ENCODE results near the gene SKAP2.

The SKAP2 gene

DNA sequence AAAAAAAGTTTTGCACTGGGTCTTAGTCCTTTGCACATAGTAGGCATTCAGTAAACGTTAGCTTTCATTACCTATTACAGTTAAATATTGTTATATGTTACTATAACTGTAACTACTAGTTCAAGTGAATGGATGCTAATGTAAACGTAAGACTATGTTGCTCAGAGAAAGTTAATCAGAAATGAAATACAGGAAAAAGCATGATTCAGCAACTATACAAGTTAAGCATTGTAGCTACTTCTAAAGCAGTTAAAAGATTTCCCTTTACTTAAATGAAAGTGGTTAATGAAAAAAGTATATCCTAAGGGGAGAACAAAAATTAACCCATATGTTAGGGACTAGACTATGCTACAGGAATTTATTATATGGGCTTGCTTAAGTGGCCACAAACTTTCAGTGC is 121.2 kb downstream of the SKAP2 start:
- no peak for DNase-seq

DNA sequence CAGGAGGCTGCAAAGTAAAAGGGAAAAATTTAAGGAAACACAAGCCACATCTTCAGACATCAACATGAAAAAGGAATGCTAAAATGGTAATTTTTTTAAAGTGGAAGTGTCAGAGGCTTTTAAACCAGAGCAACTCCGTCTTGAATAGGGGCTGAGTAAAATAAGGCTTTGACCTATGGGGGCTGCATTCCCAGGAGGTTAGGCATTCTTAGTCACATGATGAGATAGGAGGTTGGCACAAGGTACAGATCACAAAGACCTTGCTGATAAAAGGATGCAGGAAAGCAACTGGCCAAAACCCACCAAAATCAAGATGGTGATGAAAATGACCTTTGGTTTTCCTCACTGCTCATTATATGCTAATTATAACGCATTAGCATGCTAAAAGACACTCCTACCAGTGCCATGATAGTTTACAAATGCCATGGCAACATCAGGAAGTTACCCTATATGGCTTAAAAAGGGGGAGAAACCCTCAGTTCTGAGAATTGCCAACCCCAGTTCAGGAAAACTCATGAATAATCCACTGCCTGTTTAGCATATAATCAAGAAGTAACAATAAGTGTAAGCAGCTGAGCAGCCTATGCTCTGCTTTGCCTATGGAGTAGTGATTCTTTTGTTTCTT is 128.3 kb downstream of the SKAP2 start:
- DNase-seq: no peak

DNA sequence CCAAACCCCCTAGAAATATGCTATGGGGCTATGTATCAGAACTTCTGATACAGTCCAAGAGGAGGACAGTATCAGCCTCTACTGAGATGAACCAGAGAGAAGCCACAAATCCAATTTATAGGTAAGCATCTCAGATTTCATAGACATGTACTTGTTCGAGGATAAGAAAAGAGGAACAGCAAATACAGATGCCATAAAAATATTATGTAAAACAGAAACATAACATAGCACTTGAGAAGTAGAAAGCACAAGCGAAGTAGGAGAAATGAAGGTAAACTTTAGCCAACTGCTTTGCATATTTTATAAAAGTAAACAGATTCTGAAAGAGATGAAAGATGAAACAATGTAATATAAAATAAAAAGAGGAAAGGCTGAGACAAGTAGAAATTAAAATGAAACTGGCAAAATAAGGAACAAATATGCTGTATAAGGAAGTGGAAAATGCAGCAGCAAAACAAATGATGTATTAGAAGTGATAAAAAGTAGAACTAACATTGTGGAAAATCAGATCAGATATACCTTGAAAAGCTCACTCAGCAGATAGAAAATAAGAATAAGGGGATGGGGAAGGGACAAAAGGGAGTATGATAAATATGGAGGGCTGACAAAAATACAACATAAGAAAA is 135.1 kb downstream of the SKAP2 start:
- no peak for DNase-seq

DNA sequence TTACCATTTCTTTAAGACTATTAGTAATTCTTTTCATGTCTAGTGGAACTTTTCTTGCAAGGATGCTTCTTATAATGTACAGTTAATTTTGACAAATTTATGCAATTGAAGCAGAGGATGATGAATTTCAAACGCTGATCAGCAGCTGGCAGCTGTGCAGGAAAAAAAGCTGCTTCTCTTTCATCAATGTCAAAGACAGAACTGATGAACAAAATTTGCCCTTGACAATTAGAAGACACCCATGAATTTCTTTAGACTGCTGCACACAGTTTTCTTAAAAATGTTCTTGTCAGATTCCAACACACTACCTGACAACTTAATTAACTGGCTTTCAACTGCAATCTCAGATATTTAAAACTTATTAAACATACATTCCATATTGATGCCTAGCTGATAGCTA is 138.3 kb downstream of the SKAP2 start:
- DNase-seq: no peak

DNA sequence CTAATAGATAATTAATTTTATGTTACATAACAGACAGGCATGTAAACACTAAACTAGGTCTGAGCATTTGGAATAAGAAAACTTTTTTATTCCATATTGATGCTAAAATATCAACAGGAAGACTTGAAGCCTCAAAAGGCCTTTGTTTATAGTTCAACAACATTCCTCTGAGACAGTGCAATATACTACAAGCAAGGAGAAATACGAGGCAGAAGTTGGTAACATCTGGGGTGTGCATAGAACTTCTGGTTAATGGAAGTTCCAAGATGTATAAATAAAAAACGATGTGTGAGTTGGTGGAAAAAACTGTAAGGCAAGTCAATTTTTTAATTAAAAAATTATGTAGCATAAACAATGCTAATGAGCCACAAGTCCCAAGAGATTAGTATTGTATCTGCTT is 139.6 kb downstream of the SKAP2 start:
- DNase-seq: no peak

DNA sequence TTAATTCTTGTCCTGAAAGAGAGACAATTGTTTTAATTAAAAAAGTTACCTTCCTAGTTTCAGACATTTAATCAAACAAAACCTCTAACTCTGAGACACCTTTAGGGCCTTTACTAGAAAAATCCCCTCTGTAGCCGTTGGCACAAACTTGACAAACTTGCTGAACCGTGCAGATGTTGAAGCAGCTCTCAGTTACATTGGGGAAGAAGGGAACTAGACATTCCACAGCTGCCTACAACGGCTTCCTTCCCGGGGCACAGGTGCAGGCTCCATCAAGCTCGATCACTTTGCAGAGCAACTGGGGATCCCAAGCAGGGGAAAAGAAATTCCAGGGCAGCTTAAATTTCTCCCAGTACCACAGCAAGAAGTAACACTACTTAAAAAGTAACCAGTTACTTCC is 141.3 kb downstream of the SKAP2 start:
- DNase-seq: no peak

DNA sequence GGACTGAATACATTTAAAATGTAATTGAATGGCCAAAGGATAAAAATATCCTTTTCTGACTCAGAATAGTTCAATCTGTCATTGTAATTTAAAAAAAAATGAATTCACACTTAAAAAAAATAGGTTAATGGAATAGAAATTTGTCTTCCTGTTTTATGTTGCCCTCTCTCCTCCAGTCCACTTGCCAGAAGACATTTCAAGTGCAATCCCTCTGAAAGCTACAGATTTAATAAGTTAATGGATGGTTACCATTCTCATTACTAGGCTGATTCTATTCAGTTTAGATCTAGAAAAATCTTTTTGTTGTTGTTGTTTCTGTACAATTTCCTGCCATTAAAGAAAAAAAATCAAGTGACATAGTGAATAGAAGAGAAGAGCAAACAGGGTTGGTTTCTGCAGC is 142.9 kb downstream of the SKAP2 start:
- no peak for DNase-seq

DNA sequence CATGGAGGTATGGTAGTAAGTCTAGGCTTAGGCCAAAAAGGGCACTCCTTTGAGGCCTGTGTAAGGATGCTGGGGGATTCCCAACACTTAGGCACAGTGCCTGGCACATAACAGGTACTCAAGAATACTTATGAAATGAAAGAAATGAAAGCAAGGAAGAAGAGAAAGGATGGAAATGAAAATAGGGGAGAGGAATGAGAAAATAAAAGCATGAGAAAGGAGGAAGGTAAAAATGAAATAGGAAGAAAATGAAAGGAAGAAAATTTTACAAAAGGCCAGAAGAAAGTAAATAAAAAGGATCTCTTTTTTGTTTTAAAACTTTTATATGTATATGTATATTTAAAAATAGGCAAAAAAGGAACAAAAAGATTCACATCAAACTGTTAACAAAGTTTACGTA is 146.3 kb downstream of the SKAP2 start:
- no peak for DNase-seq

DNA sequence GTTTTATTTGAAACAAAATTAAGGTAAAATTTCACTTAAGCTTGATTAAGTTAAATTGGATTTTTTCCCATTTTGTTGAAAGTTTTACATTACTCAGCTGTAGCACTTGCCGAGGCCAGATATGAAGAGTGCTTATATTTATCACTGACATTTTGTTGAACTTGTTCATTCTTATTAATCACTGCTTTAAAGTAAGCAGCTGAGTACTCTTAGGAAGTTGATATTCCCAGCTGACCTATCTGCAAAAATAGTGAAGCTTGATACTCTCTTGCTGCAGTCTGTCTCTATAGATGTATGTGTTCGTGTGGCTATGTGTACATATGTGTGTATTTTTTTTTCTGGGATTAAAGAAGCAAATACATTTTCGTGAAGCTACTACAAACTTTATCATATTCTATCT is 150.0 kb downstream of the SKAP2 start:
- no peak for DNase-seq

DNA sequence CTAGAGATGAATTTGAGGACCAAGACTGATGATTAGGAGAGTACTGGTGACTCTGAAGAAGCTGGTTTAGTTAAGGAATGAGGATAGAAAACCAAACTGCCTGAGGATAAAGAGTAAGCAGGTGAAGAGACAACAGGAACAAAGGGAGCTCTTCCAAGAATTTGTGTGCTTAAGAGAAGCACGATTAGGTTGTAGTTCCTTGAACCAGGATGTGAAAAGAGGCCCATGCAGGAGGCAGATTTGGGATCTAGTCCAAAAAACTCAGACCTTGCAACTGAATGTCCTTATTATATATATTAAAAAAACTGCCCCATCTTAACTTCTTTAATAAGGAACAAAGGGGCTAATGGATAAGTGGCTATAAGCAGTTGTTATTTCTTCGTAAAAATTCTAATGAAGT is 150.4 kb downstream of the SKAP2 start:
- DNase-seq: no peak

DNA sequence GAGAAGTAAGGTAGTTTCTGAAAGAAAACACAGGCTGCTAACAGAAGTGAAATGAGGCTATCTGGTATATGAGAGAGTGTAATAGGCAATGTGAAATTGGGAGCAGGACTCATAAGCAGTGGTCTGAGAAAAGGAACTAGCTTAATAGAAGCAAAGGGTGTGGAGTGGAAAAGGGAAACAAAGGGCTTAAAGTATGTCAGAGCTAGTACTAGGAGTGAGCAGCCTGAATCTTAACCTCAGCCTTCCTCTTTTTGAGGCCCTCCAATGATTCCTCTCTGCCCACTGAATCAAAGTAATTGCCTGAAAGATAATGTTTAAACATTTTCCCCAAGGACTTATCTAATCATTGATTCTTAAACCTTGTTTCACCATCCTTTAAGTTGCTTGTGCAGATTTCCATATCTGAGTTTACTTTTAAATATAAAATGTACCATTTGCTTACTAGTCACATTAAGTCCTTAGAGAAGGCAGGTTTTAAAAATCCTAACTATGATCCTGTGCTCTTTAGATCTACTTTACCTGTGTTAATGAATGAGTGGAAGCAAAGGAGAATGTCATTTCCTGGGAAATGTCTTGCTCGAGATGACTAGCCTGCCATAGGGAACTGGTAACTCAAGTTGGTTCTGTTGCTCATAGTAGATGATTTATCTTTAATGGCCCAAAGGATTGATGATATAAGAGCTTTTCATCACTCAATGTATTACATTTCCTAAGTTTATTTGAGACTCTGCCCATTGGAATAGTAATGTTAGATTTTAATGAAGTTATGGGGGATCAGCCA is 155.0 kb downstream of the SKAP2 start:
- no peak for DNase-seq

DNA sequence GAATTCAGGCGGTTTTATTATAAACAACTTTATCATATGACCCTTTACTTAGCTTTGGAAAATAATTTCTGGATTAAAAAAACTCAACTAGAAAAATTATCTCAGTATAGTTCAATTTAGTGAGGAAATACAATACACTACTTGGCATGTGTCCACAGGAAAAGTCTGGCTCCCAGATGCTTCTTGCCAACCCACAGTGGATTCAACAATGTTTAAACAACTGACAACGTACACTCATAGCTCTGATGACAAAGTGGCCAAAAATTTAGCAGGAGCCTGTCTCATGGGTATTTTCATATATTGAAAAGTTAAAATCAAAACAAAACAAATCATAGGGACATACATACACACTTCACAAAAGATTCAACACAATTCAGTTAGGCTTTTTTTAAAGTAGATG is 158.8 kb downstream of the SKAP2 start:
- DNase-seq: no peak

DNA sequence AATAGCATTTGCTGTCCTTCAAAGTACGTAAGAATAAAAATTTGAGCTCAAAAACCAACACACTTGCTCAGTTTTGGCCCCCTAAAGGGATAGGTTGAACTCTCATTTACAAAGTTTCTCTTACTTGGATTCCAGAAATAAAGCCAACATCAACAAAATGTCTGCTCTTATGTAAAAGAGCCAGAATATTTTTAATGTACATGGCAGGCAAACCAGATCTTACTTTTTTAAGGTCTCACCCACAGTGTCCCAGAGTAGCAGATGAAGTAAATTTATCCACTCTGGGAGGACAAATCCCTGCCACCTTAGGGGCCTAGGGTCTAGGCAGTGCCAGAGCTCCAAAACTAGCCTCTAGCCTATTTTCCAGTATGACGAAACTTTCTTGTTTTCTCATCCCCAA is 159.6 kb downstream of the SKAP2 start:
- DNase-seq: no peak

DNA sequence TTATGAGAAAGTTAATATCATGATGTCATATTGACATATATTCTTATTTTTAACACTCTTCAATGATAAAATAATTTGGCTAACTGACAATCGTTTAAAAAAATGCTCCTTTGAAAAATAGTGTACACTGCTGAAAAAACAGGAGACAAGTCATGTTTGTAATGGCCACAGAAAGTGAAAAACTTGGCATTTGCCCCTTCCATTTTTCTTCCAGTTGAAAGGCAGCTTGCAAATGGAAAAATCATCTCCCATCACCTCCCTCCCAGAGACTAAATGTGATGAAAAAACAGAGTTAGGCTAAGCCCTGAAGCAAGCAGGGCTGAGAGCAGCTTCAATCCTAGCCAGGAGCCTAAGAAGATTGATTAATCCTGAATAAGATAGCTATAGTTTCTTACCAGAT is 160.4 kb downstream of the SKAP2 start:
- DNase-seq: no peak

DNA sequence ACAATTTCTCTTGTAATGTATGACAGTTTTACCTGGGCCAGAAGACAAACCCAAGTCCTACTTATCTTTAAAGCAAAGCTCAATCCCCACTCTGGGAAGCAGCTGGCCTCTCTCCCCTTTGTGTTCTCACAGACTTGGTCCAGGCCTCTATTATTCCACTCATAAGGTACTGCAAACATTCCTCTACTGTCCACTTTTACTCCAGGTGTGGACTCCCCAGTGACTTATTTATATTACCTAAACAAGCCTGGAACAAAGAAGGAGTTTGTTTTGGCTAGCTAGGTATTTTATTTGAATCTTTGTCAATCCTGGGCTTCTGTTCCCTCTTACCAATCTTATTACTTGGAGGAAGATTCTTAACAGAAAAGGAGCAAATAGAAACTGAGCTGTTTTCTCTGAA is 163.5 kb downstream of the SKAP2 start:
- DNase-seq: no peak

DNA sequence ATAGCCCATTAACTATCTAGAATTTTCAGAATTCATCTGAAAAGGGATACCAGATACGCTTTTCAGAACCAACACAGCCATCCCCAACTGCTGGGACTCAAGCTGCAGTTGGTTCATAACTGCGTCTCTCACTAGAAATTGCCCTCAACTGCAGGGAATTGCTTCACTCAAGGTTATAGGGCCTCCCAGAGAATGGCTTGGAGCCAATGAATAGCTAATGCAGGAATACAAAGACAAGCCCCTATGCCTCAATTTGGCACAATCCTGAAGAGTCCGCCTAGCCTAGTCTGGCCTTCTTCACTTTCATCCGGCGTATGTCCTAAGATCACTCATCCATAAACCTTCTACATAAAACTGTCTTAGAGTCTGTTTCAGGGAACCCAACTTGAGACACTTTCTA is 164.0 kb downstream of the SKAP2 start:
- no peak for DNase-seq

DNA sequence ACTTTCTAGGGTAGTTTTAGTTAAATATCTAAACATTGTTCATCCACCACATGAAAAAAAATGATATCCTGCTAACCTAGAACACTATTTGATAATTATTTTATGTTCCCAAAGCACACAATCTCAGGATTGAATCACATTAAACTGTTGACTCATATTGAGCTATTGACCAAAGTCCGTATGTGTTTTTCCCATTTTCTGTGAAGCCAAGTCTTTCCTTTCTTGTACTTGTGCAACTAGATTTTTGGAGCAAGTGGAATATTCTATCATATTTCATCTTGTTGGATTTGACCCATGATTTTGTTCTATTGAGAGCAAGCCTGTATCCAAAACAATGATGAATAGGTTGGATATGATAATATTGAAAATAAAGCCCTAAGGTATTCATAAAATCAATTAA is 164.6 kb downstream of the SKAP2 start:
- DNase-seq: no peak

DNA sequence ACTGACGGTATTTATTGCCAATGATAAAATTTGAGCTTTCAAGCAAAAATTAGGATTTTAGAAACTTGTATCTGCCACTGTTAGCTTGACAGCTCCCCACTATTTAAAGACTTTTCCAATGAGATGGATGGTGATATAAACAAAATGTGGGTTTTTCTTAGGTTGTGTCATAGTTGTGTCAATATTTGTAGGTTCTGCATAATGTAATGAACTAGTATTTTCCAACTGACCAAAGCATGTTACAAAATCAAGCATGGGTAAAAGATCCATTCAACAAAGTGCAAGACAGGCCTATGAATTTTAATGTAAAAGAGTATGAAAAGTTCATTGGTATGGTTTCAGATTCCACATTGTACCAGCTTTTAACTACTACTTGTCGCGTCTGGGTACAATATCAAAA is 165.6 kb downstream of the SKAP2 start:
- DNase-seq: no peak

DNA sequence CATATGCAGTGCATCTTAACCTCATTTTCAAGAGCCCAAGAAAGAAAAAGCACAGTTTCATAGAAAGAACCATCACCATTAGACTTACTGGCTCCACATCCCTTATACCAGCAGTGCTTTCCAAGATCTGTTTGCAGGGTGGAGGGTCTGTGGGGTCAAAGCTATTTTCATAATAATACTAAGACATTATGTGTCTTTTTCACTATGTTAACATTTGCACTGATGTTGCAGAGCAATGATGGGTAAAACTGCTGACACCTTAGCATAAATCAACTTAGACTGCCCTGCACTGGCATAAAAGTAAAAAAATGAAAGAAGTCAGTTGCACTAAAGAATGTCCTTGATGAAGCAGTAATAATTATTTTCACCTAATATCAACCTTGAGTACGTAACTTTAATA is 166.2 kb downstream of the SKAP2 start:
- DNase-seq: no peak

DNA sequence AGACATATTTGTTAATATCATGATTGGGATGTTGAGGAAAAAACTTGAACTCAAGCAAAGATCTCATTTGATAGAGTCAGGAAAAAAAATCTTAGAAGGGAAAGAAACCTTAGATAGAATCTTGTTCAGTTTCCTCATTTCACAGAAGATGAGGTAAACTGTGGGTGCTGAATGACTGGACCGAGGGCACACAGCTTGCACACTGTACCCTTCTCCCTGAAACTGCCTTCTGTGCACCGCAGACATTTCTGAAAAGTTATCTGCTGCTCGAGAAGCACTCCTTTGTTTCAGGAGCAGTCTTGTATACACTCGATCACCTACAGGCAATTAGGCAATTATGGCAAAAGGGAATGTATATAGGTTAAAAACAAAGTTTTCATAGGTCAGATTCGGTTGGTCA is 167.4 kb downstream of the SKAP2 start:
- DNase-seq: no peak

DNA sequence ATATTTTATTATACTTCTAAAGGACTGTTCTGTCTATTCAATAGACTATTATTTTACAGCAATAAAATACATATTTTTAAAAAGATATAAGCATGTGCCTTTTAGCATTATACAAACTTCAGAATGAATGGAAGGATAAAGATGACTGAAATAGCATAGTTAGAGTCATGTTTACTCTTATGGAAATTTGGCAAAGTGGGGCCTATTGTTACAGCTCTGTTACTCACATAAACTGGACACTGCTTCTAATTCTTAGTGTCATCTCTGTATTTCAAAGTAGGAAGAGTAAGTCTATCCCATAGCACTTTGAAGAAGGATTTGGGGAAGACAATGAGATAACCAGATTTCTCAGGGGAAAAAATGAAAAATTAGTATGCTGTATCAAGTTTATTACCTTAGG is 168.2 kb downstream of the SKAP2 start:
- no peak for DNase-seq

DNA sequence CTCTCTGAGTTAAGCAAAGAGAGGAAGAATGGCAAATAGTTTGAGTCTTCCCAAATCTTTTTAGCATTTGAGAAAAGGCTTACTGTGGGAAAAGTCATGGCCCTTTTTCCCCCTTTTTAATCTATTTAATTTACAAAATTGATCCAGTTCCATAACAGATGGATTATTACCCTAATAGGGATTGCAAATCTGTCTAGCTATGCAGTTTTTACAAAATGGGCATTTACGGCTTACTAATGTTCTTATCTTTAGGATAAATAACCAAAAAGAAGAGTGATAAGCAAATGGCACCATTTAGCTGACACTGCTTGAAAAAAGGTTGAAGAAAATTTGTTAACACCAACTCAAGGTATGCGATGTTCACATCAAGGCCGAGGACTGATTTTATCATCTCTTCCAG is 169.7 kb downstream of the SKAP2 start:
- no peak for DNase-seq

DNA sequence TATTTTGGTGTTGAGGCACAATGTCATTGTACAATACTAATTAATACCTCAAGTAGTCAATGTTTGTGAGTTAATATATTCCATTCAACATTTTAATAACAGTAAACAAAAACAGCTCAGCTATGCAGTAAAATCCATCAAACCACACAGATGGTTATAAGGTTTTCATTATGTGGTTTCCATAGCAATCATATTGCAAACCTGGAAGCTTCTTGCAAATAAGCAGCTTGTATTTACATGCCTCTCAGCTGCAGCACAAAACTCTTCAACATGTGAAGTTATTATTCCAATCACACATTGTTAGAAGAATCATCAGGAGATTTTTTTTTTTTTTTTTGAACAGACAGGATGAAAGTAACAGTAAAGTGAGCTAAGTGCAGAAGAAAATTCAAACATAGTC is 170.2 kb downstream of the SKAP2 start:
- DNase-seq: no peak

DNA sequence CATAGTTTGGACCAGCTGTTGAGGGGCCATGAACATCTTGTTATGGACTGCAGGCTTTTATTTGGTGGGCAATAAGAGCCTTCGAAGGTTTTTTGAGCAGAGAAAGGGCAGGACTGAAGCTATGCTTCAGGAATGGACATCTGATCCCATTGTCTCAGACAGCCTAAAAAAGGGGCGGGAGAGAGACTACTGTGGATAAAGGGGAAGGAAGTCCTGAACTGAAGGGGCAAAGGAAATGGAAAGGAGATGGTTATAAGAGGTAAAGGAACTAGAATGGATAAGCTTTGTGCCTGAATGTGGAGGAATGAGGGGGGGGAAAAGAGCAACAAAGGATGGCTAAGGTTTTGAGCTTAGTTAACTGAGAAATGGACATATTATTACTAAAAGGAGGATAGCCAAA is 172.5 kb downstream of the SKAP2 start:
- no peak for DNase-seq

DNA sequence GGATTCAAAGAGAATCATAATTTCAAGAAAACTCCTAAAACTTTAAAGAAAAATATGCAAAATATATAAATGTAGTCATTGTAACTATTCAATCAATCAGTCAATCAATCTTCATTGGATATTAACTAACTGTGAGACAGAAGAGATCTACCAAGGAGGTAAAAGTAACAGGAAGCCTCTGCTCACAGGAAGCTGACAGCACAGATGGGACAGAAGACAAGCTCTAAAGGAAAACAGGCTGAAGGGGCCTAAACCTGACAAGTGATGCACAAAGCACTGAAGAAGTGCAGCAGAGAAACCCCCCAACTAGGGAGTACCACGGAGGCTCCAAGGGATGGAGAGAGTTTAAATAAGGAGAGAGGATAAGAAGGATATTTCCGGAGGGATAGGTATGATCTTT is 173.0 kb downstream of the SKAP2 start:
- DNase-seq: no peak

Data from stimulated activated naive CD4-positive, alpha-beta T cell treated with Interleukin-2 at 50 U/mL for 16 hours (primary cell).